Sigmoid colon (tissue), 4 donors: ENCODE results near the gene SMAD5.

ENCODE experiments used
- CTCF ChIP-seq, 4 experiments: fragments of 450-650 bp in 3 of 4; fragments of 200-600 bp in 1 of 4; IDR thresholded peaks; one replicate each; pipeline ENCODE4 v1.5.1; 2016 to 2019; ENCODE audit warnings: antibody characterized with exemption in 4 of 4, mild to moderate bottlenecking in 3 of 4, moderate library complexity in 2 of 4
- EP300 ChIP-seq, 4 donors: sonication (generic); formaldehyde crosslinking; IDR thresholded peaks; one replicate each; pipeline ENCODE4 v1.6.1; 2017; ENCODE audit warnings: antibody characterized with exemption in 4 of 4
- POLR2A ChIP-seq, 2 donors: fragments of 450-650 bp; IDR thresholded peaks; one replicate each; pipeline ENCODE4 v1.6.1; 2016; ENCODE audit warnings: antibody characterized with exemption in 2 of 2, mild to moderate bottlenecking in 2 of 2, moderate library complexity in 2 of 2
- POLR2AphosphoS5 ChIP-seq, 4 donors: sonication (generic); formaldehyde crosslinking; IDR thresholded peaks; one replicate each; pipeline ENCODE4 v1.6.1; 2017; ENCODE audit warnings: antibody characterized with exemption in 4 of 4

- TF ChIP-seq CTCF (IDR thresholded peaks at IDR 0.05) (no peak), POLR2AphosphoS5 (IDR thresholded peaks at IDR 0.05) (no peak), EP300 (IDR thresholded peaks at IDR 0.05) (no peak), POLR2A (IDR thresholded peaks at IDR 0.05) (no peak)
Measured at GRCh38 chr5:136109453-136110135, 23.1 kb upstream of the SMAD5 start.
